H1 (cell line): Measurements from ENCODE around the gene CACNA1D. TPM values are rescaled to one million over a fixed set of nuclear protein-coding genes. Genes with fewer than 3 reads are reported as not detected.

Experiments
- CTCF ChIA-PET: fragments of 300-600 bp; sonication (Branson Sonifier 250); formaldehyde crosslinking; loops from one replicate; lab custom pipeline; 2021; ENCODE audit not compliant: partially characterized antibody; lab: Charles Lee
- POLR2A ChIA-PET: fragments of 300-600 bp; sonication (Branson Sonifier 250); formaldehyde crosslinking; loops from one replicate; lab custom pipeline; 2021; ENCODE audit warnings: inconsistent platforms; ENCODE audit not compliant: partially characterized antibody; lab: Charles Lee
- DNase-seq, 2 experiments: peaks; one replicate each; pipeline versions ENCODE4 v3.0.0 to v3.0.0-alpha.2; 2010 to 2022; ENCODE audit warnings: low spot score in 2 of 2, low read depth in 1 of 2, mixed read lengths in 1 of 2
- FAIRE-seq: peaks from 2 replicates; lab custom pipeline; 2011; peaks lifted over from hg19 to GRCh38; lab: Jason Lieb, UNC
- H2AFZ ChIP-seq: 2 replicates; pipeline ENCODE4 v1.8.1; 2012; ENCODE audit warnings: low read length, inconsistent platforms
- H2AK5ac ChIP-seq: 2 replicates; pipeline ENCODE4 v1.6.1; 2013; ENCODE audit warnings: low read depth, low read length
- H2BK120ac ChIP-seq: replicated peaks from 2 replicates; pipeline ENCODE3; 2013; ENCODE audit warnings: low read depth, low read length, inconsistent platforms
- H2BK12ac ChIP-seq: 2 replicates; pipeline ENCODE4 v1.6.1; 2013; ENCODE audit warnings: low read depth, low read length
- H2BK15ac ChIP-seq: 2 replicates; pipeline ENCODE4 v1.6.1; 2013; ENCODE audit warnings: low read length
- H2BK20ac ChIP-seq: 2 replicates; pipeline ENCODE4 v1.6.1; 2013; ENCODE audit warnings: low read length
- H2BK5ac ChIP-seq: 2 replicates; pipeline ENCODE4 v1.6.1; 2013; ENCODE audit warnings: low read depth, low read length
- H3K14ac ChIP-seq: 2 replicates; pipeline ENCODE4 v1.6.1; 2013; ENCODE audit warnings: inconsistent platforms; ENCODE audit not compliant: insufficient read length
- H3K18ac ChIP-seq: 2 replicates; pipeline ENCODE4 v1.6.1; 2013; ENCODE audit warnings: low read length; ENCODE audit errors: extremely low read depth
- H3K23ac ChIP-seq: 2 replicates; pipeline ENCODE4 v1.6.1; 2013; ENCODE audit warnings: inconsistent platforms; ENCODE audit not compliant: insufficient read length
- H3K23me2 ChIP-seq: 2 replicates; pipeline ENCODE4 v1.6.1; 2013; ENCODE audit warnings: low read depth, low read length
- H3K27ac ChIP-seq: 2 replicates; pipeline ENCODE4 v1.6.1; 2011; ENCODE audit warnings: low read depth, low read length, inconsistent platforms
- H3K27me3 ChIP-seq, 4 experiments: replicated peaks in 1 of 4; 1 replicate in 1 of 4; 2 replicates in 3 of 4; pipeline versions ENCODE4 v1.6.1 to v1.8.1; 2011 to 2013; ENCODE audit warnings: low read length in 3 of 4, mild to moderate bottlenecking in 3 of 4, inconsistent platforms in 2 of 4, mixed read lengths in 2 of 4, moderate library complexity in 1 of 4; ENCODE audit not compliant: control insufficient read depth in 3 of 4, insufficient read depth in 3 of 4; ENCODE audit errors: extremely low read depth in 1 of 4
- H3K36me3 ChIP-seq, 4 experiments: 2 replicates each; pipeline versions ENCODE4 v1.6.1 to v1.8.1; 2011 to 2013; ENCODE audit warnings: mild to moderate bottlenecking in 4 of 4, low read length in 3 of 4, moderate library complexity in 2 of 4, control low read depth in 1 of 4, inconsistent platforms in 1 of 4; ENCODE audit not compliant: insufficient read depth in 4 of 4, control insufficient read depth in 2 of 4
- H3K4ac ChIP-seq: replicated peaks from 2 replicates; pipeline ENCODE3; 2013; ENCODE audit warnings: low read length, low read depth, mixed read lengths, inconsistent platforms; ENCODE audit not compliant: insufficient read length
- H3K4me1 ChIP-seq, 4 experiments: replicated peaks in 1 of 4; 1 replicate in 1 of 4; 2 replicates in 3 of 4; pipeline versions ENCODE4 v1.6.1 to v1.8.1; 2011 to 2013; ENCODE audit warnings: low read length in 3 of 4, inconsistent platforms in 2 of 4, mixed read lengths in 1 of 4; ENCODE audit not compliant: insufficient read depth in 4 of 4, control insufficient read depth in 3 of 4
- H3K4me2 ChIP-seq, 2 experiments: 2 replicates each; pipeline versions ENCODE4 v1.6.1 to v1.8.1; 2011 to 2013; ENCODE audit warnings: low read depth in 2 of 2, low read length in 2 of 2, control low read depth in 1 of 2, inconsistent platforms in 1 of 2, mild to moderate bottlenecking in 1 of 2; ENCODE audit not compliant: insufficient read depth in 1 of 2
- H3K4me3 ChIP-seq, 4 experiments: fragments of 200-600, 300-600 bp in 1 of 4; sonication (generic), shearing (Covaris generic), sonication (Bioruptor Twin) in 1 of 4; 2 replicates each; pipeline versions ENCODE4 v1.5.1 to v1.8.1; 2011 to 2016; ENCODE audit warnings: low read length in 4 of 4, low read depth in 3 of 4, control low read depth in 2 of 4, inconsistent platforms in 2 of 4, mild to moderate bottlenecking in 2 of 4, mixed read lengths in 1 of 4, moderate library complexity in 1 of 4; ENCODE audit not compliant: insufficient read depth in 2 of 4; ENCODE audit errors: extremely low read depth in 1 of 4
- H3K56ac ChIP-seq: replicated peaks from 2 replicates; pipeline ENCODE3; 2013; ENCODE audit warnings: low read depth, mild to moderate bottlenecking, mixed read lengths, low read length, inconsistent platforms; ENCODE audit not compliant: insufficient read length
- H3K79me1 ChIP-seq: 2 replicates; pipeline ENCODE4 v1.6.1; 2013; ENCODE audit warnings: low read depth, low read length, control low read depth
- H3K79me2 ChIP-seq, 2 experiments: 2 replicates each; pipeline versions ENCODE4 v1.6.1 to v1.8.1; 2012 to 2013; ENCODE audit warnings: low read length in 2 of 2, mild to moderate bottlenecking in 2 of 2, inconsistent platforms in 1 of 2; ENCODE audit not compliant: insufficient read depth in 2 of 2, control insufficient read depth in 1 of 2
- H3K9ac ChIP-seq, 4 experiments: replicated peaks in 1 of 4; 1 replicate in 1 of 4; 2 replicates in 3 of 4; pipeline versions ENCODE4 v1.6.1 to v1.8.1; 2011 to 2013; ENCODE audit warnings: low read depth in 3 of 4, low read length in 3 of 4, control low read depth in 2 of 4, mild to moderate bottlenecking in 2 of 4, moderate library complexity in 2 of 4, inconsistent platforms in 1 of 4; ENCODE audit errors: extremely low read depth in 1 of 4
- H3K9me3 ChIP-seq, 2 experiments: 2 replicates each; pipeline versions ENCODE4 v1.6.1 to v1.8.1; 2012 to 2013; ENCODE audit warnings: mild to moderate bottlenecking in 2 of 2, moderate library complexity in 2 of 2, control low read depth in 1 of 2, inconsistent platforms in 1 of 2, low read depth in 1 of 2, low read length in 1 of 2, mixed read lengths in 1 of 2; ENCODE audit not compliant: insufficient read depth in 2 of 2
- H4K20me1 ChIP-seq, 2 experiments: replicated peaks in 1 of 2; 2 replicates each; pipeline versions ENCODE3 to v1.8.1; 2011 to 2013; ENCODE audit warnings: inconsistent platforms in 2 of 2, low read length in 2 of 2, mild to moderate bottlenecking in 1 of 2; ENCODE audit not compliant: insufficient read depth in 2 of 2, control insufficient read depth in 1 of 2
- H4K5ac ChIP-seq: 2 replicates; pipeline ENCODE4 v1.6.1; 2013; ENCODE audit warnings: low read length, low read depth, mixed read lengths, inconsistent platforms; ENCODE audit not compliant: insufficient read length
- H4K8ac ChIP-seq: 2 replicates; pipeline ENCODE4 v1.8.0; 2013; ENCODE audit warnings: mild to moderate bottlenecking, moderate library complexity, low read length, inconsistent platforms; ENCODE audit not compliant: insufficient read depth; ENCODE audit errors: extremely low read depth
- H4K91ac ChIP-seq: replicated peaks from 2 replicates; pipeline ENCODE3; 2013; ENCODE audit warnings: low read length, mixed read lengths, inconsistent platforms; ENCODE audit not compliant: insufficient read length
- CREB1 ChIP-seq: IDR thresholded peaks from 2 replicates; pipeline ENCODE4 v1.6.1; 2012; ENCODE audit warnings: inconsistent platforms
- E2F6 ChIP-seq: IDR thresholded peaks from 2 replicates; pipeline ENCODE4 v1.6.1; 2012; ENCODE audit warnings: inconsistent platforms
- KDM1A ChIP-seq: fragments of 200-600, 300-600 bp; sonication (generic); IDR thresholded peaks from 2 replicates; pipeline ENCODE4 v1.7.1; 2016; ENCODE audit warnings: mild to moderate bottlenecking, low read length, borderline replicate concordance
- POLR2A ChIP-seq, 2 experiments: IDR thresholded peaks; 1 replicate in 1 of 2; 2 replicates in 1 of 2; pipeline ENCODE4 v1.6.1; 2011; ENCODE audit warnings: low read depth in 2 of 2, low read length in 2 of 2, mild to moderate bottlenecking in 2 of 2; ENCODE audit errors: control extremely low read depth in 1 of 2
- WGBS, 2 experiments: shearing (Covaris generic) in 1 of 2; methylation state at CpG; one replicate each; pipeline versions ENCODE4 v1.1.6 to v1.1.7; 2013 to 2015; ENCODE audit warnings: low lambda C conversion rate in 2 of 2, mixed read lengths in 2 of 2, inconsistent platforms in 1 of 2, low coverage in 1 of 2, missing lambda C conversion rate in 1 of 2; ENCODE audit not compliant: insufficient replicate concordance in 2 of 2, insufficient coverage in 1 of 2, insufficient read length in 1 of 2; ENCODE audit errors: extremely low coverage in 1 of 2, missing lambda C conversion rate in 1 of 2; 5-methylcytosine and 5-hydroxymethylcytosine counted together
- polyA plus RNA-seq, 7 experiments: library from polyadenylated mRNA; depleted of rRNA in 3 of 7; stranded (reverse) in 5 of 7; unstranded in 2 of 7; fragments of >200 nt in 5 of 7; fragments of 200-250 nt in 2 of 7; gene quantifications; 1 replicate in 5 of 7; 2 replicates in 1 of 7; 4 replicates in 1 of 7; pipeline versions ENCODE4 v1.2.1 to v1.2.3, GENCODE V29; 2011 to 2013; ENCODE audit warnings: missing spikeins in 2 of 7, mixed read lengths in 2 of 7
- total RNA-seq: library from RNA; stranded (reverse); fragmentation: NEBNext Ultra II Directional; extraction: Animal tissue kit (Norgen Biotek cat#: 25700); gene quantifications from 2 replicates; pipeline ENCODE4 v1.2.1, GENCODE V29; 2021

The CACNA1D gene
- total and polyA plus RNA-seq, 2 of the 8 experiments (the other 6 are each of a cell fraction or from before 2014, with no cell fraction given): 2.0 to 2.9 TPM

GRCh38 chr3:53775018-53775417, 280.6 kb downstream of the CACNA1D start:
- H2AFZ ChIP-seq: no peak overlapping the region
- H3K79me1 ChIP-seq: no peaks in the 10 kb centered on the region
- WGBS, 2 experiments: 80% methylated on average over 5 of the region's 5 CpGs; no CpG with 5 or more reads in 1 of the 2 experiments
- no peaks in the 10 kb centered on the region for H3K36me3 ChIP-seq
- no peak overlapping the region for H3K56ac ChIP-seq
- no peak for FAIRE-seq
- H3K23me2 ChIP-seq: no peaks in the 10 kb centered on the region
- no peak overlapping the region for H2BK12ac ChIP-seq
- POLR2A ChIA-PET: no interaction called here
- no peaks in the 10 kb centered on the region for H3K79me2 ChIP-seq
- no peak overlapping the region for H3K9ac ChIP-seq
- TF ChIP-seq E2F6: no peak
- TF ChIP-seq KDM1A: no peak
- TF ChIP-seq CREB1: no peak
- TF ChIP-seq POLR2A (IDR thresholded peaks at IDR 0.05; ENCODE audit: control extremely low read depth in 1 of 2, low read depth in 2 of 2, low read length in 2 of 2): no peak
- H3K4ac ChIP-seq: no peak overlapping the region
- no peak overlapping the region for H2BK120ac ChIP-seq
- H3K23ac ChIP-seq: no peak overlapping the region
- no peak overlapping the region for H3K4me3 ChIP-seq
- no peak overlapping the region for H3K27ac ChIP-seq
- no peaks in the 10 kb centered on the region for H4K20me1 ChIP-seq
- H4K91ac ChIP-seq: no peak overlapping the region
- CTCF ChIA-PET: interaction anchor here (0.9 to 3.4 kb wide), 4 partner anchors 9 to 439 kb away, joined by 3 to 10 read pairs (median 4); no protein-coding TSS in a partner anchor
- H3K27me3 ChIP-seq: no peaks in the 10 kb centered on the region
- H2BK5ac ChIP-seq: no peak overlapping the region
- no peak overlapping the region for H2BK15ac ChIP-seq
- H4K5ac ChIP-seq: no peak overlapping the region
- no peak overlapping the region for H3K18ac ChIP-seq
- H3K14ac ChIP-seq: no peak overlapping the region
- peaks cover 0 to 6% (median 3%) of the 10 kb centered on the region in 4 experiments; a peak in 5 of 7 replicates for H3K4me1 ChIP-seq
- H2AK5ac ChIP-seq: no peak overlapping the region
- no peak overlapping the region for H3K4me2 ChIP-seq
- H4K8ac ChIP-seq: no peak overlapping the region
- H3K9me3 ChIP-seq: no peaks in the 10 kb centered on the region; a peak in 1 of 4 replicates
- no peak for DNase-seq
- H2BK20ac ChIP-seq: no peak overlapping the region
